ENCODE data around the gene USP17L21.
"Not testable (repeated sequence)": the region's sequence is repeated elsewhere in the genome, so short reads cannot be mapped to it uniquely, and the experiment has no call there.

GRCh38 chr4:9257824-9258223 is 4.8 kb upstream of the USP17L21 start, which contains the start of gene USP17L20:
- not testable (repeated sequence) for TF ChIP-seq CTCF (conservative IDR thresholded peaks at IDR 0.05 in 1 of 2, IDR thresholded peaks at IDR 0.05 in 1 of 2; ENCODE audit: low read depth in 1 of 2, low read length in 2 of 2); EZH2 (IDR thresholded peaks at IDR 0.05; ENCODE audit: low read length, missing control alignments)

Data from fibroblast of lung (primary cell).